Suprapubic skin (tissue), 4 donors: ENCODE measurements around the gene KSR1.

Source experiments
- CTCF ChIP-seq, 2 donors: fragments of 200-600 bp in 1 of 2; fragments of 450-650 bp in 1 of 2; sonication (generic) in 1 of 2; IDR thresholded peaks; one replicate each; pipeline ENCODE4 v1.5.1; 2016 to 2019; ENCODE audit warnings: antibody characterized with exemption in 2 of 2, mild to moderate bottlenecking in 1 of 2, moderate library complexity in 1 of 2
- EP300 ChIP-seq: sonication (generic); formaldehyde crosslinking; IDR thresholded peaks from one replicate; pipeline ENCODE4 v1.6.1; 2017; ENCODE audit warnings: antibody characterized with exemption
- POLR2A ChIP-seq, 2 donors: fragments of 450-650 bp; IDR thresholded peaks; one replicate each; pipeline ENCODE4 v1.6.1; 2017; ENCODE audit warnings: antibody characterized with exemption in 2 of 2, mild to moderate bottlenecking in 2 of 2, moderate library complexity in 2 of 2
- POLR2AphosphoS5 ChIP-seq, 3 donors: sonication (generic); formaldehyde crosslinking; IDR thresholded peaks; one replicate each; pipeline ENCODE4 v1.6.1; 2017; ENCODE audit warnings: antibody characterized with exemption in 3 of 3

DNA sequence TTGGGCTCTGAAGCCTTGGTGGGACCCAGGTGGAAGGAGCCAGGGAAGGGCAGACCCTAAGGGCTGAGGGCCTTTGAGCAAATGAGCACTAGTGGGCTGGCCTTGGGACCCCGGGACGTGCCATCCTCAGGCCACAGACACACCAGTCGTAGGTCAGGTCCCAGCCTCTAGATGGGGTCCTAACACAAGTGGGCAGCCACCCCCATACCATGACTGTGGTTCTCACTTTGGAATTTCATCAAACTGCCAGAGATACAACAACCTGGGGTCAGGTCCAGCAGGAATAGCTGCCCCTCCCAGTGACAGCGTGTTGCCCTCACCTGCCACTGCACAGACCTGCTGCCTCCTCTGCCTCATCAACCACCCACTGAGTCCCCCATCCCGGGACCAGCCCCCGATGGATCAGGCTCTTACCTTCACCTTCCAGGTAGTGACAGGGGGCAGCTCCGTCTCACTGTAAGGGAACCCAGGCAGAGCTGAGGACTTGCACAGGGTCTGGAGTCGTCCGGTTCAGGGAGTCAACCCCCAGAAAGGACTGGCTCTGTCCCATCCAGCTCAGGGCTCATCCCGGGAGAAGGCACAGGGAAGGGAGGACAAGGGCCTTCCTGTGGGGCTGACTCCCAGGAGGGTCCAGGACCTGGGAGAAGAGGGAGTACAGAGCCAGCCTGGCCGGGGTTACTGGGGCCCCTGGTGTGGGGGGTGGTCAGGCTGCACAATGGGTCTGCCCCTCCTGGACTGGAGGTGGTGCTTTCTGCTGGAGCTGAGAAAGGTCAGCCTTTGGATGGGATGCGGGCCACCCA, 214.7 kb downstream of the KSR1 start:
- TF ChIP-seq CTCF (IDR thresholded peaks at IDR 0.05) (no peak), POLR2A (IDR thresholded peaks at IDR 0.05) (no peak), POLR2AphosphoS5 (IDR thresholded peaks at IDR 0.05) (no peak), EP300 (no peak)
